ENCODE measurements around the gene E2F2. TPM values are rescaled to one million over a fixed set of nuclear protein-coding genes. Genes with fewer than 3 reads are reported as not detected.

E2F2 gene
- total RNA-seq, 4 donors from 2014 or later = 0.10 to 0.27 (median 0.17) TPM; not detected in 1

DNA sequence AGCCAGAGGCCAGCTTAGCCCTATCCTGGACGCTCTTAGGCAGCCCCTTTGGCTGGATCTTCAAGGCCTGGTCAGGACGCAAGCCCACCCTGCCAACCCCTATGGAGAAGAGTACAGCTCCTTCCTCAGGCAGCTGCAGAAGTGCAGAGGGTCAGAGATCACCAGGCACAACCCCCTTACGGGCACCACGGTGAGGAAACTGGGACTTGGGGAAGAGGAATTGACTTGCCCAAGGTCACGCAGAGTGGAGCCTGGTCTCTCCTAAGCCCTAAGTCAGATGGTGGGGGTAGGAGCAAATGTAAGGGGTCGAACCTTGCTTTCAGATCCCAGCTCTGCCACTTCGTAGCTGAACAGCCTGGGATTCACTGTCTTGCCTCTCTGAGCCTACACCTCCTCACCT lies 3.7 kb downstream of the E2F2 start:
- Histone ChIP-seq H3K36me3 (no peaks in the 10 kb centered on the region), H3K4me3 (replicated peaks in 1 of 3) (no peak overlapping the region), H3K27me3 (no peaks in the 10 kb centered on the region), H3K9me3 (no peaks in the 10 kb centered on the region), H3K4me1 (peaks cover 13 to 37% of the 10 kb centered on the region in 2 donors), H3K27ac (no peak overlapping the region)
- intact Hi-C loops (cut with DNase I) = no loop called here
- WGBS, 2 donors = 86 to 96% methylated on average over 7 of the region's 7 CpGs
- TF ChIP-seq CTCF (IDR thresholded peaks at IDR 0.05) (no peak), POLR2A (IDR thresholded peaks at IDR 0.05) (no peak)
- DNase-seq = no peak

DNA sequence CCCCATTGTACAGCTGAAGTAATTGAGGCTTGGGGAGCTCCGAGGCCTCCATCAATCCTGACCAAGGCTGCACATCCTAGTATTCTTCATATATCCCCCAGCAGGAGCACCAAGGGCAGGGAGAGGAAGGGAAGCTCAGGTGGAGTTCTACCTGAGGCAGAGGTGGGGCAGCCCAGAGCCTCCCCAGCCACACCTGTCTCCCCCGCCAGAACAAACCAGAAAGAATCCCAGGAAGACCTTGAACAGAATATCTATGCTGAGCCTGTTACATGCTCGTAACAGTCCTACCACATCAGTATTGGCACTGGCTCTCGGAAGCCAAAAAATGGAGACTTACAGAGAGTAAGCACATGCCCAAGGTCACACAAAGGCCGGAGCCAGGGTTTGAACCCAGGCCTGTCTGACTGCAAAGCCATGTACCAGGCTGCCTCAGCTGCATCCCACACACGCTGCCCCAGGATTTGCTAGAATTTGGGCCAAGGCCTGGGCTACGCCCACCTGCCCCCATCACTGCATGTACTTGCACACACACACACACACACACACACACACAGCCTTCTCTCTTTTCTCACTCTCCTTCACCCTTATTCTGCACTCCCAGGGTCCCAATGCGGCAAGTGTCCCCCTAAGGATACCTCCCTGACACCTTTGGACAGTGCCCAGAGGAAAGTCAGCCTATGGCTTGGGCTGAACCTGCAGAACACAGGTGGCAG lies 4.5 kb downstream of the E2F2 start:
- no peak overlapping the region for H3K27ac ChIP-seq
- H3K4me1 ChIP-seq = peaks cover 9 to 31% of the 10 kb centered on the region in 2 donors
- no peaks in the 10 kb centered on the region for H3K36me3 ChIP-seq
- H3K9me3 ChIP-seq = no peaks in the 10 kb centered on the region
- no peaks in the 10 kb centered on the region for H3K27me3 ChIP-seq
- DNase-seq = no peak
- no peak overlapping the region for H3K4me3 ChIP-seq (replicated peaks in 1 of 3)
- no peak for TF ChIP-seq CTCF (IDR thresholded peaks at IDR 0.05)
- no peak for TF ChIP-seq POLR2A (IDR thresholded peaks at IDR 0.05)
- intact Hi-C loops (cut with DNase I) = no loop called here
- WGBS, 2 donors = 94 to 97% methylated on average over 8 of the region's 8 CpGs

DNA sequence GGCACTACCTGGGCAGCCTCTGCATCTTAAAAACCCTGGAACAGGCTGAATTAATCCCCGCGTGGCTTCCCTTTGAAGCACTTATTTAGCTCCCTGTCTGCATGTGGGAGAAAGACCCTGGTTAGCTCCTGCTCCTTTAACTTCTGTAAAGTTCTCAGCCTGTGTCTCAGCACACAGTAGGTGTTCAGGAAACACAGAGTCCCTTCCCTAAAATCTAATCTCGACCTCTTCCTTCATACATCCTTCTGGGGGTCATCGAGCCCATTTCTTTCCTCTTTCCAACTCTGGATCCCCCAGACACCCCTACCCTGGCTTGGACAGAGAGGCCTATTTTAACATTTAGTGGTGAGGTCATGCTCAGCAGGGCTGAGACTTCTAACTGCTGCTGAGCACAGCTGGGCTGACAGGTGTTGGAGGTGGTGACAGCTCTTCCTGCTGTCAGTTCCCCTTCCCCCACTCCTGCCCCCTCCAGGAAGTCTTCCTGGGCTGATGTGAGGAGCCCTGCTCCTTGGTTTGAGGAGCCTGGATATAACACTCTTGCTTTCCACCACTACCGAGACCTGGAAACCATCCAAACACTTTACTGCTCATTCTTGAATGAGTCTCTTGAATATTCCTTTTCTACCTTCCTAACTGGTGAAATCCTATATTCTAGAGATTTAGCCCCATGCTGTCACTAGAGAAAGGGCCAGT lies 5.3 kb downstream of the E2F2 start:
- intact Hi-C loops (cut with DNase I) = no loop called here
- no peaks in the 10 kb centered on the region for H3K27me3 ChIP-seq
- 64 to 73% methylated on average over 5 of the region's 5 CpGs for WGBS, 2 donors
- DNase-seq = no peak
- no peaks in the 10 kb centered on the region for H3K9me3 ChIP-seq
- no peak overlapping the region for H3K27ac ChIP-seq
- H3K4me1 ChIP-seq = peaks cover 5 to 26% of the 10 kb centered on the region in 2 donors
- no peak overlapping the region for H3K4me3 ChIP-seq (replicated peaks in 1 of 3)
- H3K36me3 ChIP-seq = no peaks in the 10 kb centered on the region
- TF ChIP-seq POLR2A (IDR thresholded peaks at IDR 0.05) (no peak), CTCF (IDR thresholded peaks at IDR 0.05) (no peak)

DNA sequence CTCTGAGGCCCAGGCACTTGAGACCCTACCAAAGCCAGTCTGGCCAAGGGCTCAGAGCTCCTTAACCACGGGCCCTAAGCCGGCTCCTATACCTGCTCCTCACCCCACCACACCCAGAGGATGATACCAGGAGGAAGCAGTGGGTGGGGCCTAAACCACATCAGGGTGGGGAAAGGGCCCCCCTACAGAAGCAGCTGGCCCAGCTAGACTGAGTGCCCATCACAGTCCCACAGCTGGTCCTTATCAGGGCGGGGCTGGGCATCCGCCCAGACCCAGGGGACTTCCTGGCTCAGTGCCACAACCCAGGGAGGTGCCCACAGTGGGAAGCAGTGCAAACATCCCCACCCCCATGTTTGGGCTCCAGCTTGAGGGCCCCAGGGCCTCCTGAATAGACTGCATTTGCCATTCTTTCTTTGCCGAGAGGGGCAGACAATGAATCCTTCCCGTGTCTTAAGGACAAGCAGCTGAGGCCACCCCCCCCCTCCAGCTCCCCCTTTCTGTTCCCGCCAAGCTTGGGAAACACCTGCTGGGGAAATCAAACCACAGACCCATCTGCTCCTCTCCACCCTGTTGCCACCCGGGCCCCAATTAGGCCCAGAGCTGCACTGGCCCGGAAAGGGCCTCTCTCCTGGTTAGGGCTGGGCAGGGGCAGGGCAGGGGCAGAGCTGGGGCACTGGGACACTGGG lies 6.2 kb downstream of the E2F2 start:
- Histone ChIP-seq H3K36me3 (no peaks in the 10 kb centered on the region), H3K4me1 (peaks cover 0 to 18% of the 10 kb centered on the region in 2 donors), H3K27ac (no peak overlapping the region), H3K9me3 (no peaks in the 10 kb centered on the region), H3K27me3 (no peaks in the 10 kb centered on the region), H3K4me3 (replicated peaks in 1 of 3) (no peak overlapping the region)
- TF ChIP-seq POLR2A (IDR thresholded peaks at IDR 0.05) = no peak
- TF ChIP-seq CTCF (IDR thresholded peaks at IDR 0.05) = no peak
- DNase-seq = no peak
- WGBS, 2 donors = 43 to 65% methylated on average over 6 to 7 of the region's 9 CpGs
- intact Hi-C loops (cut with DNase I) = no loop called here

DNA sequence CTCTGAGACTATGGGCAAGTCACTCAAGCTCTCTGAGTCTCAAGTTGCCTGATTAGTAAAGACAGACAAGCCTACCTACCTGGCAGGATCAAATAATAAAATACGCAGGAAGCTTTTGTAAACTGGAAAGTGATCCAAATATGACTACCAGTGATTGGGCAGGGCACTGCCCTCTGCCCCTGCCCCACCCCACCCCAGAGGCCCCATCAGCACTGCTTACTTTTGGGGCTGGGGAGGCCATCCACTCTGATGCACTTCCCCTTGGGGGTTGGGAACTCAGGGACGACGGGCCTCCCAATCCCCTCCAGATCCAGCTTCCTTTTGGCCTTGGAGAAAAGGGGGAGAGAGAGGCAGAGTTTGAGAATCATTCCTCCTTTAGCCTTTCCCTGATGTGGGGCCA lies 6.9 kb downstream of the E2F2 start:
- DNase-seq = no peak
- H3K9me3 ChIP-seq = no peaks in the 10 kb centered on the region
- TF ChIP-seq CTCF (IDR thresholded peaks at IDR 0.05) (no peak), POLR2A (IDR thresholded peaks at IDR 0.05) (no peak)
- H3K4me3 ChIP-seq (replicated peaks in 1 of 3) = no peak overlapping the region
- peaks cover 0 to 11% of the 10 kb centered on the region in 2 donors for H3K4me1 ChIP-seq
- WGBS, 2 donors = 86 to 87% methylated on average over 3 of the region's 3 CpGs
- no peaks in the 10 kb centered on the region for H3K36me3 ChIP-seq
- H3K27ac ChIP-seq = no peak overlapping the region
- H3K27me3 ChIP-seq = no peaks in the 10 kb centered on the region
- intact Hi-C loops (cut with DNase I) = no loop called here

All from thyroid gland (tissue), 4 donors.